GOT3 (cell line): Measurements from ENCODE around the gene OR5AU1.

Source experiments
- DNase-seq: peaks from one replicate; lab custom pipeline; 2025; ENCODE audit warnings: mixed read lengths; lab: John Stamatoyannopoulos, UW

The OR5AU1 gene

GRCh38 chr14:21106498-21107282, 49.2 kb downstream of the OR5AU1 start:
- DNase-seq: no peak

GRCh38 chr14:21106176-21106497, 49.7 kb downstream of the OR5AU1 start:
- no peak for DNase-seq

GRCh38 chr14:21105095-21105494, 50.8 kb downstream of the OR5AU1 start:
- DNase-seq: no peak
